PC-3 (cell line): ENCODE results near the gene UBXN11. TPM values are rescaled to one million over a fixed set of nuclear protein-coding genes. Genes with fewer than 3 reads are reported as not detected.

Experiments used
- ATAC-seq: fragments of 200-7000 bp; cut with Tn5 transposase; 2 replicates; pipeline ENCODE4 v1.9.1; 2020; ENCODE audit warnings: mild to moderate bottlenecking, moderate library complexity
- BruUV-seq: library from RNA; stranded (reverse); fragments of 400-500 nt; replicated peaks from 2 replicates; lab custom pipeline; 2021; lab: Mats Ljungman, UMichigan
- CTCF ChIA-PET: fragments of 300-600 bp; sonication (Branson Sonifier 250); formaldehyde crosslinking; loops from one replicate; lab custom pipeline; 2022; ENCODE audit warnings: antibody characterized with exemption; lab: Charles Lee
- POLR2A ChIA-PET: fragments of 300-600 bp; sonication (Branson Sonifier 250); formaldehyde crosslinking; loops from one replicate; lab custom pipeline; 2022; ENCODE audit warnings: antibody characterized with exemption; ENCODE audit not compliant: unreplicated experiment; lab: Charles Lee
- DNase-seq: peaks from one replicate; pipeline ENCODE4 v3.0.0-alpha.2; 2015
- H2AFZ ChIP-seq: fragments of 300-600 bp; sonication (generic); 2 replicates; pipeline ENCODE4 v1.6.0; 2016; ENCODE audit warnings: antibody characterized with exemption, low read length
- H3F3A ChIP-seq: fragments of 300-600 bp; sonication (generic); one replicate; pipeline ENCODE4 v1.6.0; 2017; ENCODE audit warnings: antibody characterized with exemption, low read length, control low read depth, mild to moderate bottlenecking; ENCODE audit not compliant: unreplicated experiment
- H3K27ac ChIP-seq: fragments of 300-600 bp; sonication (generic); 2 replicates; pipeline ENCODE4 v1.5.1; 2016; ENCODE audit warnings: mild to moderate bottlenecking, low read length
- H3K27me3 ChIP-seq: fragments of 300-600 bp; sonication (generic); 2 replicates; pipeline ENCODE4 v1.6.1; 2016; ENCODE audit warnings: low read length, mixed read lengths
- H3K36me3 ChIP-seq: fragments of 300-600 bp; sonication (generic); 2 replicates; pipeline ENCODE4 v1.6.1; 2016; ENCODE audit warnings: low read depth, mixed run types, low read length, mixed read lengths
- H3K4me1 ChIP-seq: fragments of 300-600 bp; sonication (generic); 2 replicates; pipeline ENCODE4 v1.5.1; 2016; ENCODE audit warnings: low read length; ENCODE audit not compliant: insufficient read depth
- H3K4me2 ChIP-seq: fragments of 300-600 bp; sonication (generic); 2 replicates; pipeline ENCODE4 v1.6.0; 2016; ENCODE audit warnings: low read length
- H3K4me3 ChIP-seq: fragments of 300-600 bp; sonication (generic); 2 replicates; pipeline ENCODE4 v1.5.1; 2016; ENCODE audit warnings: mild to moderate bottlenecking, low read length, mixed read lengths
- H3K79me2 ChIP-seq: fragments of 300-600 bp; sonication (generic); 2 replicates; pipeline ENCODE4 v1.6.1; 2017; ENCODE audit warnings: low read length, mixed read lengths
- H3K9ac ChIP-seq: fragments of 300-600 bp; sonication (generic); 2 replicates; pipeline ENCODE4 v1.6.0; 2016; ENCODE audit warnings: mild to moderate bottlenecking, low read length
- H3K9me2 ChIP-seq: fragments of 300-600 bp; sonication (generic); replicated peaks from 2 replicates; pipeline ENCODE4 v1.6.1; 2016; ENCODE audit warnings: mixed run types, low read length, mixed read lengths
- H3K9me3 ChIP-seq: fragments of 300-600 bp; sonication (generic); 2 replicates; pipeline ENCODE4 v1.6.1; 2016; ENCODE audit warnings: low read length, mixed read lengths
- H4K20me1 ChIP-seq: fragments of 300-600 bp; sonication (generic); 2 replicates; pipeline ENCODE4 v1.6.1; 2016; ENCODE audit warnings: low read length, mixed read lengths
- EZH2 ChIP-seq: fragments of 300-600 bp; sonication (generic); IDR thresholded peaks from one replicate; pipeline ENCODE4 v1.6.1; 2017; ENCODE audit warnings: antibody characterized with exemption, mild to moderate bottlenecking, low read length; ENCODE audit not compliant: unreplicated experiment
- intact Hi-C: fragments of 100-400 bp; cut with micrococcal nuclease; formaldehyde crosslinking; loops from 2 replicates; pipeline ENCODE4 v1.9.0; 2023
- total RNA-seq: library from RNA; depleted of rRNA; stranded (reverse); fragments of >200 nt; gene quantifications from 2 replicates; pipeline ENCODE4 v1.2.3, GENCODE V29; 2014; rRNA removed
- TF ChIP-seq, protein P1 (sequence below): fragments of 300-600 bp; sonication (generic); conservative IDR thresholded peaks from 2 replicates; pipeline ENCODE4 v1.5.1; 2017; ENCODE audit warnings: antibody characterized with exemption, low read depth, mild to moderate bottlenecking, low read length

UBXN11 gene
- total RNA-seq, 1 experiment from 2014 or later: 19.4 TPM

GRCh38 chr1:26233903-26234643, 72.4 kb downstream of the UBXN11 start, which contains the start of gene CEP85:
Gene CEP85 (plus strand): TSS chr1:26234200. CDS start chr1:26239784, 5,584 bp downstream.
- BruUV-seq: TSS peak; percentile 59
- intact Hi-C loops: loop anchor here (1.0 to 5.0 kb wide), 4 partner anchors 41 to 123 kb away; partner anchors contain the start of genes C1orf232, PDIK1L and ZNF593
- TF ChIP-seq, protein P1, sequence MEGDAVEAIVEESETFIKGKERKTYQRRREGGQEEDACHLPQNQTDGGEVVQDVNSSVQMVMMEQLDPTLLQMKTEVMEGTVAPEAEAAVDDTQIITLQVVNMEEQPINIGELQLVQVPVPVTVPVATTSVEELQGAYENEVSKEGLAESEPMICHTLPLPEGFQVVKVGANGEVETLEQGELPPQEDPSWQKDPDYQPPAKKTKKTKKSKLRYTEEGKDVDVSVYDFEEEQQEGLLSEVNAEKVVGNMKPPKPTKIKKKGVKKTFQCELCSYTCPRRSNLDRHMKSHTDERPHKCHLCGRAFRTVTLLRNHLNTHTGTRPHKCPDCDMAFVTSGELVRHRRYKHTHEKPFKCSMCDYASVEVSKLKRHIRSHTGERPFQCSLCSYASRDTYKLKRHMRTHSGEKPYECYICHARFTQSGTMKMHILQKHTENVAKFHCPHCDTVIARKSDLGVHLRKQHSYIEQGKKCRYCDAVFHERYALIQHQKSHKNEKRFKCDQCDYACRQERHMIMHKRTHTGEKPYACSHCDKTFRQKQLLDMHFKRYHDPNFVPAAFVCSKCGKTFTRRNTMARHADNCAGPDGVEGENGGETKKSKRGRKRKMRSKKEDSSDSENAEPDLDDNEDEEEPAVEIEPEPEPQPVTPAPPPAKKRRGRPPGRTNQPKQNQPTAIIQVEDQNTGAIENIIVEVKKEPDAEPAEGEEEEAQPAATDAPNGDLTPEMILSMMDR: peak; percentile 85
- no peak for TF ChIP-seq EZH2

More at GRCh38 chr1:26233903-26234643, 72.4 kb downstream of the UBXN11 start, which contains the start of gene CEP85:
- CTCF ChIA-PET: interaction anchor here (0.5 to 1.9 kb wide), 18 partner anchors 16 to 345 kb away, joined by 3 to 24 read pairs (median 4); partner anchors contain the start of genes CATSPER4, CNKSR1, DHDDS and SH3BGRL3
- DNase-seq (peak; percentile 99), ATAC-seq (peak; percentile 93)
- no peaks in the 10 kb centered on the region for H3K9me3 ChIP-seq
- no peaks in the 10 kb centered on the region for H3K27me3 ChIP-seq
- H3K27ac ChIP-seq: peak within 1 kb of the TSS; percentile 48
- H3K4me2 ChIP-seq: peak within 1 kb of the TSS; percentile 83
- H2AFZ ChIP-seq: peak within 1 kb of the TSS; percentile 84
- no peaks in the 10 kb centered on the region for H3F3A ChIP-seq
- H3K9ac ChIP-seq: peak within 1 kb of the TSS; percentile 87
- peaks cover 49% of the 10 kb centered on the region for H3K79me2 ChIP-seq
- H3K4me1 ChIP-seq: peaks cover 25% of the 10 kb centered on the region
- POLR2A ChIA-PET: interaction anchor here (0.6 kb wide), 2 partner anchors 48 to 77 kb away, joined by 3 to 4 read pairs; no protein-coding TSS in a partner anchor
- H4K20me1 ChIP-seq: no peaks in the 10 kb centered on the region; the same call in 1 of the 2 replicates
- H3K4me3 ChIP-seq: peak within 1 kb of the TSS; percentile 96
- no peaks in the 10 kb centered on the region for H3K36me3 ChIP-seq
- no peaks in the 10 kb centered on the region for H3K9me2 ChIP-seq

Other genes starting within 250 kb of the UBXN11 start
- not detected in 2 replicates for gene TRIM63, start 239.0 kb downstream of the UBXN11 start, total RNA-seq
- gene PDIK1L, start 194.8 kb downstream of the UBXN11 start, total RNA-seq: 4.1 and 5.2 TPM in 2 replicates
- not detected in 2 replicates for gene FAM110D, start 147.6 kb downstream of the UBXN11 start, total RNA-seq
- not detected in 2 replicates for gene C1orf232, start 137.7 kb downstream of the UBXN11 start, total RNA-seq
- 155 and 165 TPM in 2 replicates for gene ZNF593, start 136.7 kb downstream of the UBXN11 start, total RNA-seq
- not detected in 2 replicates for gene ZNF593OS, start 134.8 kb downstream of the UBXN11 start, total RNA-seq
- 32.1 and 34.5 TPM in 2 replicates for gene CNKSR1, start 129.1 kb downstream of the UBXN11 start, total RNA-seq
- not detected in 2 replicates for gene CATSPER4, start 116.0 kb downstream of the UBXN11 start, total RNA-seq
- gene CEP85, start 72.4 kb downstream of the UBXN11 start, total RNA-seq: 30.6 and 30.8 TPM in 2 replicates
- 181 and 193 TPM in 2 replicates for gene SH3BGRL3, start 26.6 kb downstream of the UBXN11 start, total RNA-seq
- gene CD52, start 11.3 kb upstream of the UBXN11 start, total RNA-seq: not detected in 2 replicates
- 15.3 and 16.1 TPM in 2 replicates for gene CRYBG2, start 47.5 kb upstream of the UBXN11 start, total RNA-seq
- not detected in 2 replicates for gene ZNF683, start 66.1 kb upstream of the UBXN11 start, total RNA-seq
- not detected in 2 replicates for gene LIN28A, start 104.2 kb upstream of the UBXN11 start, total RNA-seq
- 49.6 and 52.8 TPM in 2 replicates for gene DHDDS, start 125.7 kb upstream of the UBXN11 start, total RNA-seq
- 822 and 888 TPM in 2 replicates for gene HMGN2, start 165.8 kb upstream of the UBXN11 start, total RNA-seq
- gene RPS6KA1, start 223.1 kb upstream of the UBXN11 start, total RNA-seq: 98.2 and 111 TPM in 2 replicates